Dedifferentiated amniotic fluid mesenchymal stem cell (primary cell): Measurements from ENCODE around the gene FOXI2.

Experiments used
- DNase-seq: peaks from one replicate; pipeline ENCODE4 v3.0.0-alpha.2; 2016; ENCODE audit errors: extremely low spot score

Gene FOXI2

DNA sequence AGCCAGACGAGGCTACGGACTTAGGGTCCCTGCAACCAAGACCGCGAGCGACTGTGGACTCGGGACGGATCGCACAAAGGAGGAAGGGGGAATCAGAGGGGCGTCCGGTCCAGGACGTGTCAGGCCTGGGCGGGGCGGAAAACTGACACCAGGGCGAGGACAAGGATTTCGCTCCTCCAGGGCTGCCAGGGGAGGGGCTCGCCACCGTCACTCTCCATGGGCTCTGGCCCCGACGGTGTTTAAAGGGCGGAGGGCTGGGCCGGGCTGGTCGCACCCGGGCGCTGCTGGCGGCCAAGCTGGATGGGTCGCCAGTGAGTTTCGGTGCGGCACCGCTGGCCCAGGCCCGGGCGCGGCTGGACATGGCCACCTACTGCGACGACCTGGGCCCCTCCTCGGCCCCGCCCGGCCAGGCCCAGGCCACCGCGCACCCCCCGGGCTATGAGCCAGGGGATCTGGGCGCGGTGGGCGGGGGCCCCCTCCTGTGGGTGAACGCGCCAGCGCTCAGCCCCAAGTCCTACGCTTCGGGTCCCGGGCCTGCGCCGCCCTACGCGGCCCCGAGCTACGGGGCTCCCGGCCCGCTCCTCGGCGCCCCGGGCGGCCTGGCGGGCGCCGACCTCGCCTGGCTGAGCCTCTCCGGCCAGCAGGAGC, at the start of gene FOXI2:
FOXI2 (plus strand) TSS at position 271 of the 648 bp plus-strand sequence; CDS start at position 360, 89 bp downstream.
- DNase-seq: no peak

- no peak for DNase-seq
Observed at GRCh38 chr10:127687548-127687947, 49.4 kb upstream of the FOXI2 start.

DNA sequence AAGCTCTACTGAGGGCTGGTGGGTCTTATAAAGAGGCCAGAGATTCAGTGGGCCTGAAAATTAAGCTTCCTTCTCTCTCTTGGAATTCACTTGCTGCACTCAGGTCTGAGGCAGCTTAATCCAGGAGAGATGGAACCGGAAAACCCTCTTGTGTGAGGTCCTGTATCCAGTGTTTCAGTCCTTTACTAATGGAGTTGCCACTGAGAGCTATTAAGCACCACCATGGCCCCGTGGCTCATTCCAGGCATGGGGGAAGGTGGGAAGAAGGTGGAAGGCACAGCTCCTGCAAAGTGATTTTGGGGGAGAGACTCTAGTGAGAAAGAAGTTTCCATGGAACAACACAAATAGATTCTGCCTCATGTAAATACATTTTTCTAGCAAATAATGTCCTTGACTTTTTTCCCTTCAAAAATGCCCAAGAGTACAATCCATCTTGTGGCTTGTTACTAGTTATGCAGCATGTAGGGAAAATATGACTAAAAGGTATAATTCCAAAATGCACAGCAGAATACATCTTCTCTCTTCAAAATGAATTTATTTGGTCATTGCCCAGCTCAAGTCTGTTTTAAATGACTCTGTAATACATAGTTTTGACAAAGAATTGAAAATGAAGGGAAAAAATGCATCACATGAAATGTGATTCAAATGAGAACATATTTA, 46.7 kb upstream of the FOXI2 start:
- no peak for DNase-seq

- DNase-seq: no peak
Observed at GRCh38 chr10:127694580-127695193, 42.3 kb upstream of the FOXI2 start.

GRCh38 chr10:127695431-127695830, 41.6 kb upstream of the FOXI2 start:
- DNase-seq: no peak

- no peak for DNase-seq
Observed at GRCh38 chr10:127698886-127699285, 38.1 kb upstream of the FOXI2 start.

DNA sequence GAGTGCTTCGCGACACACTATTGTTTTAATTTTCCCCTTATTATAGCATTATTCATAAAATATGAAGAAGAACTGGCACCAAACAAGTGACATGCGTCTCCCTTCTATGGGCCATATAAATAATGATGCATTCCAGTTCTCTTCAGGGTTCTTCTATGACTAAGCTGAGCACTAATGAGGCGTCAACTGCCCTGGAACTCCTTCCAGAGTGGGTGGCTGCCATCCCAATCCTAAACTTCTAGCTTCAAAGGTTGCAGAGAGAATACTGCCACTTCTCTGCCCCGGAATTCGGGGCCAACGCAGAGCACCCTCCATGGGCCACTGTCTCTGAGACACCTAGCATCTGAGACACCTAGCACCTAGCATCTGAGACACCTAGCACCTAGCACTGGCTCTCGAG, 37.7 kb upstream of the FOXI2 start:
- DNase-seq: no peak

DNA sequence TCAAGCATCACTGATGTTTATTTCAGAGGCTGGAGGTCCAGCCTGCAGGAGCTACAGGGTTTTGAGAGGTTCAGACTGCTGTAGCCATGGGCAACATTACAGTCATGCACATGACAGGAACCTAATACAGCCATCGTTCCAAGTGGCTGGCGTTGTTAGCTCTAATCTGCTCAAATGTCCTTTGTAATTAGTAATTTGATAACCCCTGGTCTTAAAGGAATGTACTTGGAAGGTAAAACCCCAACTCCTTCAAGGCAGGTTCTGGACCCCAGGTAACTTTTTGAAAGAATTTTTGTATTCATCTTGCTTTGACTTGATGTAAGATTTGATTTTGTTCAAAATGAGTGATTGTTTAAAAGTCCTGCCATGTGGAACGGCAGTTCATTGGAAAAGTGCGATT, 34.7 kb upstream of the FOXI2 start:
- DNase-seq: no peak

DNA sequence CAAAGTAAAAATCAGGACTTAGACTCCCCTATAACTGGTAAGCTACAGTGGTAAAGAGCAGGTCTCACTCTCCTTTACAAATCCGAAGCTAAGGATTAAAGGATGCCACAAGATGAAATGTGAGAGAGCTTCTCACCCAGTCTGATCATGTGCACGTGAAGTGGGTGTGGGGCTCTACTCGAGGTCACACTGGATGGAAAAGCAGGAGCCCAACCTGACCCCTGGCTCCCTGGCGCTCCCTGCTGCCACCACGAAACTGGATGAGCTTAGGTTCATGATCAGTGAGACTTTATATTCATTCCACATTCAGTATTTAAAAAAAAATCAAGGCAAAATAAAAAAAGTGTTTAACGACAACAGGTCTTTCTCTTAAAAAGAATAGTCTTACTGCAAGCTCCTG, 21.7 kb upstream of the FOXI2 start:
- no peak for DNase-seq

GRCh38 chr10:127715782-127716378, 21.1 kb upstream of the FOXI2 start:
- DNase-seq: no peak

GRCh38 chr10:127720142-127720541, 16.8 kb upstream of the FOXI2 start:
- DNase-seq: no peak

DNA sequence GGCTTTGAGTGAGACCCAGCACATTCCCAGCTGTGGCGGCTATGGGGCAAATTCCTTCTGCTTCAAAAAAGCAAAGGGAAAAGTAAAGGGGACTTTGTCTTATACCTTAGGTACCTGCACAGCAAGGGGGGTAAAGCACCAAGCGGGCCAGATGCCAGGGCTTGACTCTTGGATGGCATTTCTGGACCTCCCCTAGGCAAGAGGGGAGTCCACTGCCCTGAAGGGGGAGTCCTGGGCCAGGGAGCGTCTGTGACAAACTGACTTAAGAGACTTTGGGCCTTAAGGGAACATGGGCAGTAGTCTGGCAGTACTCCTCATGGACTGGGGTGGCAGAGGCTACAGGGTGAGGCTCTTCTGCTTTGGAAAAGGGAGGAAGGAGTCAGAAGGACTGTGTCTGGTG, 16.1 kb upstream of the FOXI2 start:
- DNase-seq: no peak

DNA sequence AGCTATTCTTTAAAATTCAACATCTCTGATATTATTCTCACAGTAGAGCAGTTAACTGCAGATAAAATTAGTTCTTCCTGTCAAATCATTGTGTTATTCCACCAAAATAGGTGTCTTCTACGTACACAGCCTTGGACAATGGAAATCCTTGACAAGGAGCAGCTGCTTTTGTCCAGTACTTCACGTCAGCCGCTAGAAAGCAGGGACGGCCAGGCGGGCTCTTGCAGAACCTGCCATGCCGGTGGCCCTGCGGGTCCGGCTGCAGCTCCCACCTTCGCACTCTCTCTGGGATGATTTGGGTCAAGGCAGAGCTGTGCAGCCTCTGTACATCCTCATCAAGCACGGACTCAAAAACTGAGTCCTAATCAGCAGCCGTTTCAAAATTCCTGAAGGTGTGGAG, 2.2 kb upstream of the FOXI2 start:
- DNase-seq: no peak

GRCh38 chr10:127735156-127735555, 1.8 kb upstream of the FOXI2 start:
- no peak for DNase-seq

- DNase-seq: no peak
Observed at GRCh38 chr10:127735723-127736221, 1.2 kb upstream of the FOXI2 start.

GRCh38 chr10:127736222-127736914, 617 bp upstream of the FOXI2 start:
- no peak for DNase-seq

DNA sequence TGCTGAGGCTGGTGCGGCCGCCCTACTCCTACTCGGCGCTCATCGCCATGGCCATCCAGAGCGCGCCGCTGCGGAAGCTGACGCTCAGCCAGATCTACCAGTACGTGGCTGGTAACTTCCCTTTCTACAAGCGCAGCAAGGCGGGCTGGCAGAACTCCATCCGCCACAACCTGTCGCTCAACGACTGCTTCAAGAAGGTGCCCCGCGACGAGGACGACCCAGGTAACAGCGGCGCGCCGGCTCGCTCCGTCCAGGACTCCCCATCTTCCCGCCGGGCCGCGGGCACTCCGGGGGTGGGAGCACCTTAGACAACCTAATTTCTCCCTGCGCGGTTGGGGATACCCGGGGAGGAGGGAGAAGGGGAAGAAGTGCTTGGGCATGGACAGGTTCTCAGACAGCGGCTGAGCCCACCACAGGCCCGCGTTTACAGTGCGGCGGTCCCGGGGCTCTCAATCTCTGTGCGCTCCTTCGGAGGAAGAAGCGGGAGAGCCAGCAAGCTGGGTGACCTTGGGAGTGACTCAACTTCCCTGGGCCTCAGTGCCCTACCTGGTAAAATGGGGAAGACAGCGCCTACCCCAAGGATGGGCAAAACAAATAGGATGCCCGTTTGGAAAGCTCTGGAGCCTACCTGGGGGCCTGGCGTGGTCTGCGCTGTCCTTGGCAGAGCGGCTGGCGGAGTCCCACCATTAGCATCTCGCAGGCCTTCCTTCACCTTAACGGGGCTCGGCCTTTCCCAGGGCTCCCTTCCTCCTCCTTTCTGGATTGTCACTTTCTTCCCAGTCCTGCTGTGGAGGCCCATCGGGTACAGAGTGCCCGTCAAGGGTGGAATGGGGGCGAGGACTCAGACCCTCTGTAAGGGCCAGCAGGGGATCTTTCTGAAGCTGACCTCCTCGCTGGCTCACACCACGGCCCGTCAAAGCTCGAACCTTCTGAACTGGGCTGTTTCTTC, 852 bp downstream of the FOXI2 start:
- no peak for DNase-seq

GRCh38 chr10:127738512-127739424, 1.8 kb downstream of the FOXI2 start:
- DNase-seq: no peak

DNA sequence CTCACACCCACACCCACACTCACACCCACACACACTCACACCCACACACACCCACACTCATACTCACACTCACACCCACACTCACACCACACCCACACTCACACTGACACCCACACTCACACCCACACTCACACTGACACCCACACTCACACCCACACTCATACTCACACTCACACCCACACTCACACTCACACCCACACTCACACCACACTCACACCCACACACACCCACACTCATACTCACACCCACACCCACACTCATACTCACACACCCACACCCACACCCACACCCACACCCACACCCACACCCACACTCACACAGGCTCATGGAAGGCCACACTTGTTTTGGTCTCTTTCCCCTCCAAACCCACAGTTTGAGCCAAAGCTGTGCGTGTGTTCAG, 2.9 kb downstream of the FOXI2 start:
- DNase-seq: no peak

DNA sequence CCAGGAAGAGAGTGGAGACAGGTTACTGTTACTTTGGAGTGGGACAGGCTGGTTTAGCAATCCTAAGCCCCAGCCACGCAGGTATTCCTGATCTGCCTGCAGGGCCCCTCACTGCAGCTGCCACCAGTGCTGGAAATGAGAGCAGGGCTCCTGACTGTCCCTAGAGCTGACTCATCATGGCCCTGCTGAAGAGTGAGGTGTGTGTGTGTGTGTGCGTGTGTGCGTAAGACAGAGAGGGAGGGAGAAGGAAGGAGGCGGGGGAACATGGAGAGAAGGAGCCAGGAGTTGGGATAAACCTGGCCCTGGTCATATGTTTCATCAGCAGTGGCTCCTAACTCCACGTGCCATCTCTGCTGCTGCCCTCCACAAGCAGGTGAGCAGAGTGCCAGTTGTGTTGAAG, 3.6 kb downstream of the FOXI2 start:
- no peak for DNase-seq
